Fibroblast of skin of right quadriceps (primary cell): ENCODE results near the gene KDM8.
"Not testable (repeated sequence)": the region's sequence is repeated elsewhere in the genome, so short reads cannot be mapped to it uniquely, and the experiment has no call there.

Experiments used
- DNase-seq: peaks from one replicate; pipeline ENCODE4 v3.0.0-alpha.2; 2013

Gene KDM8

DNA sequence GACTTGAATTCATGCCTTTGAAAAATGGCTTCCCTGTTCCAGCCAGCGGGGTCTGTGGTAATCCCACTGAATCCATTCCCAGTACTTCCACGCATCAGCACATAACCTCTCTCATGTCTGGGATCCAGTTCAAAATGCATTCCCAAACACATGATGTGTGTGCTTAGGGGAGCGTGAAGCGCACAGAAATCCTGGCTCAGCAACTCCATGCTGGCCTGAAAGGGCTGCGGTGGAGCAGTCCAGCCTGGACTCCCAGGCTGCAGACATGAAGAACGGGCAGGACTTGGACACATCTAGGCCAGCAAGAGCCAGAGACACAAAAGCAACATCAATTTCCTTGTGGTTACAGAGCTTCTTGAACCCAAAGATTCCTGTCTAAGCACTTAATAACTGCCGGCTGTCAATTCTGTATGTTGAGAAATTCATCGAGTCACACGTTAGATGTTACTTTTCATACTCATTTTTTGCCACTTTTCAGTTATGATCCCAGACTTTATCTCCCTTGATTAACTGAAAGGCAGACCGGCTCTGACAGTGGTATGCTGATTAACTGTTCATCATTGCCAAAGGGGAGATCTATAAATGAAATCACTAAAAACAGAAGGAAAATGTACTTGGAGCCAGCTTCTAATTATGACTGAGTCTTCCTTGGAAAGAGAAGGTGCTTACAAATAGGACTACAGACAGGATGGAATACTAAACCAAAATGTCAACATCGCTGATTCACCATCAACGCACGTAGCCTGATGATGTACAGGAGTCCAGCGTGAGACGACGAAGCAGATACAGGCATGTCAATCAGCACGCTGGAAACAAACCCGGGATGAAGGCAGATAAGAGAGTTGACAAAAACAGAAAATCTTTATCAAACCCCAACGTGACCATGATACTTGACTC, 42.2 kb downstream of the KDM8 start:
- peak; percentile 68 for DNase-seq

- no peak for DNase-seq
Measured at GRCh38 chr16:27246439-27246838, 43.1 kb downstream of the KDM8 start.

DNA sequence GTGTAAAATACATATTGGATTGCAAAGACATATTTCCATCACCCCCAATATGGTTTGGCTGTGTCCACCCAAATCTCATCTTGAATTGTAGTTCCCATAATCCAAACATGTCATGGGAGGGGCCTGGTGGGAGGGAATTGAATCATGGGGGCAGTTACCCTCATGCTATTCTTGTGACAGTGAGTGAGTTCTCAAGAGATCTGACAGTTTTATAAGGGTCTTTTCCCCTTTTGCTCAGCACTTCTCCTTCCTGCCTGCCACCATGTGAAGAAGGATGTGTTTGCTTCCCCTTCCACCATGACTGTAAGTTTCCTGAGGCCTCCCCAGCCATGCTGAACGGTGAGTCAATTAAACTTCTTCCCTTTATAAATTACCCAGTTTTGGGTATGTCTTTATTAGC, 43.8 kb downstream of the KDM8 start:
- not testable (repeated sequence) for DNase-seq

- no peak for DNase-seq
Measured at GRCh38 chr16:27248036-27248435, 44.7 kb downstream of the KDM8 start.

GRCh38 chr16:27248886-27249285, 45.6 kb downstream of the KDM8 start:
- DNase-seq = not testable (repeated sequence)

DNA sequence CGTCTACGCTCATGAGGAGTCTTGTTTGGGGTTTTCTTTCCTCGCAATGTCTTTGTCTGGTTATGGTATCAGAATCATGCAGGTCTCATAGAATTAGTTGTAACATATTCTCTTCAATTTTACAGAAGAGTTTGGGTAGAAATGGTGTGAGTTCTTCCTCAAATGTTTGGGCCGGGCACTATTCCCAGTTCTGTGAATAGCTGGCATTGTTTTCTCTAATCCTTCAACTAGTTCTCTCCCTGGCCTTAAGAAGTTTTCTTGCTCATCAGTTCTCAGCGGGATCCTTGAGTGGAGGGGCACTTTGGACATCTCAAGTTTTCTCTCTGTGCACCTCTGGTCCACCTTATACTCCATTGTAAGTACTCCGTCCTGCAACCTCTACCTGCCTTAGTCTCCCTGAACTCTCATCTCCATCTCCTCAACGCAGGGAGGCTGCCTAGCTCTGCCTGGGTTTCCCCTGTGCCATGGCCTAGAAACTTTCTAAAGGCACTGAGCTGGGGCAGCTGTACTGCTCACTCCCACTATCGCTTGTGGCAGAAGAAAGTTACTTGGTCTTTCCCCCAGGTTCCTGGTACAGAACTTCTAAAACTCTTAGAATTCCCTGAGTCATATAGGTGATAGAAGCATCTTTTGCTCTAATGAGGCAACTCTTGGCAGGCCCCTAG, 48.3 kb downstream of the KDM8 start:
- no peak for DNase-seq

GRCh38 chr16:27252206-27252585, 48.9 kb downstream of the KDM8 start:
- DNase-seq = no peak

GRCh38 chr16:27253526-27253930, 50.2 kb downstream of the KDM8 start:
- DNase-seq = peak; percentile 84

DNA sequence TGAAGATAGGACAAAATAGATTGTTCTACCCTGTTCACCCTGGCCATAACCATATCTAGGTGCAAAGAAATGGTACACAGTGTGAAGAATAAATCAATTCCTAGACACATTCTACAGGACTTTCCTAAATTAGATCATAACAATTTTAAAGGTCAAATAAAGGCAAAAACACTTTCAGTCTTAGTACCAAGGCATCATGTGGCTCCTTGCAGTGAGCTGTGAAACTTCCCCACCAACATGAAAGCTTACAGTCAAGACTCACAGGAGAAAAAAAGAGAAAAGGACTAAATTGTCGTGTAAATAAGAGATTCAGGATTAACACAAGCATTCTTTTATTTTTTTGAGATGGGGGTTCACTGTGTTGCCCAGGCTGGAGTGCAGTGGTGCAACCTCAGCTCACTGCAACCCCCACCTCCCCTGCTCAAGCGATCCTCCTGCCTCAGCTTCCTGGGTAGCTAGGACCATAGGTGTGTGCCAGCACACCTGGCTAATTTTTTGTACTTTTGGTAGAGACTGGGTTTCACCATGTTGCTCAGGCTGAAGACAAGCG, 51.0 kb downstream of the KDM8 start:
- no peak for DNase-seq

DNA sequence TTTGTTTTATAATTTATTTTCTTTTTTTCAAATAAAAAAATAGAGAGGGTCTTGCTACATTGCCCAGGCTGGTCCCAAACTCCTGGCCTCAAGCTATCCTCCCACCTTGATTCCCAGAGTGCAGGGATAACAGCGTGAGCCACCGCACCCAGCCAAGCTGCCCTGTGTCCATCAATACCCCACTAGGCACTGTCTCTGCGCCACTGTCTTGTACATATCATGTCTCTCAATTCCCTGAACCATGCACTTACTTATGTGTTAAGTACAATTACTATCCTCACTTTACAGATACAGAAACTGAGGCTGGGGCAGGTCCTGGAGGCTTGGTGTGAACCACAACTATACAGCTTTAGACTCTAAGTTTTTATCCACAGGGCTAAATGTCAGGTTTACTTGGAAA, 53.5 kb downstream of the KDM8 start:
- no peak for DNase-seq

DNA sequence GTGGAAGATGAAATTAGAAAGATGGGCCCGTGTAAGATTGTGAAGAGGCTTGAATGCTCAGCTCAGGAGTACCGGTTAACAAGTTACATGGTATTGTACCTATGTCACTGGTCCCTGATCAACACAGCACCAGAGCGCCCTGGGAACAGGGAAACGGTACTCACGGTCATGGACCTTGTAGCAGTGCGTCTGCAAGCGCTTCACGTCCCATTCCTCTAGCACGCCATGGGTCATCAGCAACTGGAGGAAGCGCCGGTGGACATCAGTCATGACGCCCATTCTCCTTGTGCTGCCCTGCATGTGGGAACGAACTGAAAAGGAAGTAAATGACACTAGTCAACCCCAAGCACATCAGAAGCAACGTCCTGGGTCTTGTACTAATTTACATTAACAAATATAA, 53.9 kb downstream of the KDM8 start:
- no peak for DNase-seq

DNA sequence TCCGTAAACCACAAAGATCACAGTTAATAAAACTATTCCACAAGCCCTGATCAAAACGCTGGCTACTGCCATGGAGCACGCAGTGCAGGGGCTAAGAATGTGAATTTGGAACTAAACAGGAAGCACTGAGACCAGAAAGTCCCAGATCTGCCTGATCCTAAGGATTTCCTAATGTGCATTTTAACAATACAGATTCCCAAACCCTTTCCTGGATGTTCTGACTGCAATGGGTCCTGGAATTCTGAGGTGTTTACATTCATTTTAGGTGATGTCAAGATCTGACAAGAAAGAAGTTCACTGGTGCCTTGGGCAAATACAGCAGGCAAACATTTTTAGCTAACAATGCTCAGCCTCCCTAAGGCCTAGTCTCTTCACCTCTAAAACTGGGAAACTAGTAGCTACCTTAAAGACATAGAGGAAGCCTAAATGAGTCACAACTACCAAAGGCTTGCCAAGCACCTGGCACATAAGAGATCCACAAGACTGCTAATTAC, 55.0 kb downstream of the KDM8 start:
- DNase-seq = peak; percentile 21

DNA sequence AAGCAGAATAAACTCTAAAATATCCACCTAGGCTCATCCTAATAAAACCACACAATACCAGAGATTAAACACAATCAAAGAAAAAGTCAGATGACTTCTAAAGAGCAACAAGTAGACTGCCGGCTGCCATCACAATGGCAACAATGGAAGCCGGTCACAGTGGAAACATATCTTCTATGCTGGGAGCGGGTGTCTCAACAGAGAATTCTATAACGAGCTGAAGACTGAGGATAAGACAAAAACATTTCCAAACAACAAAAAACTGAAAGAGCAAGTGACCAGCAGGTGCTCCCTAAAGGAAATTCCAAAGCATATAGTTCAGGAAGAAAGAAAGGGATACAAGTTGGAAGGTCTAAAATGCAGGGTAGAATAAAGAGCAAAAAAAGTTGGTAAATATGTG, 56.4 kb downstream of the KDM8 start:
- DNase-seq = no peak

GRCh38 chr16:27262904-27263423, 59.6 kb downstream of the KDM8 start:
- DNase-seq = not testable (repeated sequence)

DNA sequence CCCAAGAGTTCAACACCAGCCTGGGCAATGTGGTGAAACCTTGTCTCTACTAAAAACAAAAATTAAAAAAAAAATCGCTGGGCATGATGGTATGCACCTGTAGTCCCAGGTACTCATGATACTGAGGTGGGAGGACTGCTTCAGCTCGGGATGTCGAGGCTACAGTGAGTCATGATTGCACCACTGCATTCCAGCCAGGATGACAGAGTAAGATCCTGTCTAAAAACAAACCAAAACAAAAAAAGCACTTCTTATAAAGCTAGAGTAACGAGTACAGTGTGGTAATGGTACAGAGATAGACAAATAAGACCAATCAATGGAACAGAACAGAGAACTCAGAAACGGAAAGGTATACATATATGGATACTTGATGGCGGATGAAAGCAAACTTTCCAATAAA, 60.8 kb downstream of the KDM8 start:
- DNase-seq = peak; percentile 64

- DNase-seq = no peak
Measured at GRCh38 chr16:27265982-27266381, 62.7 kb downstream of the KDM8 start.

DNA sequence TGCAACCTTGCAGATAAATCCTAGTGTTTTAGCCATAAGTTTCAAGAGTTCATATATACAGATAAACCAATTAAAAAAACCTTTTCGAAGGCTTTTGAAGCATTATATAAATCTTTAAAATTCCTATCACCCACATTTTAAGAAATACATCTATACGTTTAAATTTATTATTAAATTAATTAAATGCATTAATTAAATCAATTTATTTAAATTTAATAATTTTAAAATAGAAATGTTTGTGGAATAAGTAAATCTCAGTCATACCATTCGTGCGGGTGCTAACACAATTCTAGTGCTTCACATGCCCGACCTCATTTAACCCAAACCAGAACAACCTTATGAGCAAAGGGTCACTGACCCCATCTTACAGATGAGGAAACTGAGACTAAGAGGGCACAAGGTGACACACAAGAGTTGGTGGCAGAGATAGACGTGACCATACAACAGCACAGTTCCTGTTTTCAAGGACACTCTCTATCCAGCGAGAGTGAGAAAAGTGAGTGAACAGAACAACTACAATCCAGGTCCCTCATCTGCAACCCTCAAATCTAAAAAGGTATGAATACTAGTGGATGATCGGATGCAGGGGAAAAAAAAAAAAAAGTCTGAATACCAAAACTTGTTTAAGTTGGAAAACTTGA, 63.8 kb downstream of the KDM8 start:
- DNase-seq = no peak

DNA sequence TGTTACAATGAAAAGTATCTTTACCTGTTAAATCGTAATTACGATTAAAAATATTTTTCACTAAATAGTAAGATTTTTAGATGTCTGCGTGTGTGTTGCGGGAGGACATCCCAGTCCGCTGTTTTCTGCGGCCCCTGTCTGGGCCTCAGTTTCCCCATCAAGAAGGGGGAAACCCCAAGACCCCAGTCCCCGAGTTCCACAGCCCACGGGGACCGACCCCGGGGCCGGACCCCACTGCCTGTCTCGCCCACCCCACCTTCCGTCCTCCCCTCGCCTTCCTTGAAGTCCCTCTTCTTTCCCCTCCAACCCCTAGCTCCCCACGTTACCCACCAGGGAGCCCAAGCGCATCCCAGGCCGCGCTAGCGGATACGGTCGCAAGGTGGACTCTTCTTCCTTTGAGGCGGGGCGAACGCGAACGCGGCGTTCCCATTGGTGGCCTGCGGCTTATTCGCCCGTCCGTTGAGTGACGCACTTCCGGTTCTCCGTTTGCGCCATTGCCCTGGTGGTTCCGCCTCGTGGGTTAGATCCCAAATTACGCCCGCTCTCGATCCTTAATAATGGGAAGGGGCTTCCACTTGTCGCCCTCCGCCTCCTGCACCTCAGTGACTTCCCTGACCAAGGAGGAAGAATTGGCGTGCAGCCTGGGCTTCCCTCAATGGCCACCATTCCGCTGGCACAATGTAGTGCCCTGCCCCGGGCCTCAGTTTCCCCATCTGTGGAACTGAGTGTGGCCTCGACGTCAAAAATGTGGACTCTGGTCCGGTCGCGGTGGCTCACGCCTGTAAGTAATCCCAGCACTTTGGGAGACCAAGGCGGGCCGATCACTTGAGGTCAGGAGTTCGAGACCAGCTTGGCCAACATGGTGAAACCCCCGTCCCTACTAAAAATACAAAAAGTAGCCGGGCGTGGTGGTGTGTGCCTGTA, 65.3 kb downstream of the KDM8 start, which contains the start of gene NSMCE1:
Gene NSMCE1 (minus strand): TSS at position 397 of the 924 bp plus-strand sequence. CDS start 11,202 bp downstream, outside the sequence.
- peak; percentile 96 for DNase-seq

GRCh38 chr16:27269300-27270150, 66.2 kb downstream of the KDM8 start:
- DNase-seq = no peak

DNA sequence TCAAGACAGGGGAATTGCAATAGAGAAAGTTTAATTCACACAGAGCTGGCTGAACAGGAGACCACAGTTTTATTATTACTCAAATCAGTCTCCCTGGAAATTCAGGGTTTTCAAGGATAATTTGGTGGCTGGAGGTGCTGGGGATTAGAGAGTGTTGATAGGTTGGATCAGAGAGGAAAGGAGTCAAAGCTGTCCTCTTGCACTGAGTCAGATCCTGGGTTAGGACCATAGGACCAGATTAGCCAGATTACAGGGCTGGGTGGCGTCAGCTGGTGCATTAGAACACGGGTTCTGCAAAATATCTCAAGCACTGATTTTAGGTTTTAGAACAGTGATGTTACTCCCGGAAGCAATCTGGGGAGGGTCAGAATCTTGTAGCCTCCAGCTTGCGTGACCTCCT, 67.0 kb downstream of the KDM8 start:
- no peak for DNase-seq
